HT1080 (cell line): ENCODE results near the gene DENND4B. TPM values are rescaled to one million over a fixed set of nuclear protein-coding genes. Genes with fewer than 3 reads are reported as not detected.
"Not testable (repeated sequence)": the region's sequence is repeated elsewhere in the genome, so short reads cannot be mapped to it uniquely, and the experiment has no call there.

ENCODE experiments used
- DNase-seq: peaks from one replicate; pipeline ENCODE4 v3.0.0-alpha.2; 2015; ENCODE audit warnings: low read depth
- total RNA-seq: library from RNA; depleted of rRNA; stranded (reverse); fragments of >200 nt; shearing (Covaris generic); gene quantifications from 2 replicates; pipeline ENCODE4 v1.2.3, GENCODE V29; 2014

DENND4B gene
- total RNA-seq, 1 experiment from 2014 or later: 15.2 TPM

GRCh38 chr1:153928791-153929341 lies 17.7 kb downstream of the DENND4B start:
- DNase-seq: peak; percentile 45

- no peak for DNase-seq
Measured at GRCh38 chr1:153928245-153928644, 18.3 kb downstream of the DENND4B start.

DNA sequence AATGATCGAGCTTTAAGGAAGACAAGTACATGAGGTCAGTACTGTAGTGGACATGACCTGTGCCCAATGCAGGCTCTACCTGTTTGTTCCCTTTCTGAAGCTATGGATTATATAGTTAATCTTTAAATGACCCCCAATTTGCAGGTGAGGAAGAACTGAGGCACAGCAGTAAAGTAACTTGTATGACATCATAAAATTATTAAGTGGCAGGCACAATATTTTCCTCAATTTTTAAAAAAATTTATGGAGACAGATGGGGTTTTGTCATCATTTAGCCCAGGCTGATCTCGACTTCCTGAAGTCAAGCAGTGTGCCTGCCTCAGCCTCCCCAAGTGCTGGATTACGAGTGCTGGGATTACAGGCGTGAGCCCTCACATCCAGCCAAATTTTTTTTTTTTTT lies 20.1 kb downstream of the DENND4B start:
- no peak for DNase-seq

DNA sequence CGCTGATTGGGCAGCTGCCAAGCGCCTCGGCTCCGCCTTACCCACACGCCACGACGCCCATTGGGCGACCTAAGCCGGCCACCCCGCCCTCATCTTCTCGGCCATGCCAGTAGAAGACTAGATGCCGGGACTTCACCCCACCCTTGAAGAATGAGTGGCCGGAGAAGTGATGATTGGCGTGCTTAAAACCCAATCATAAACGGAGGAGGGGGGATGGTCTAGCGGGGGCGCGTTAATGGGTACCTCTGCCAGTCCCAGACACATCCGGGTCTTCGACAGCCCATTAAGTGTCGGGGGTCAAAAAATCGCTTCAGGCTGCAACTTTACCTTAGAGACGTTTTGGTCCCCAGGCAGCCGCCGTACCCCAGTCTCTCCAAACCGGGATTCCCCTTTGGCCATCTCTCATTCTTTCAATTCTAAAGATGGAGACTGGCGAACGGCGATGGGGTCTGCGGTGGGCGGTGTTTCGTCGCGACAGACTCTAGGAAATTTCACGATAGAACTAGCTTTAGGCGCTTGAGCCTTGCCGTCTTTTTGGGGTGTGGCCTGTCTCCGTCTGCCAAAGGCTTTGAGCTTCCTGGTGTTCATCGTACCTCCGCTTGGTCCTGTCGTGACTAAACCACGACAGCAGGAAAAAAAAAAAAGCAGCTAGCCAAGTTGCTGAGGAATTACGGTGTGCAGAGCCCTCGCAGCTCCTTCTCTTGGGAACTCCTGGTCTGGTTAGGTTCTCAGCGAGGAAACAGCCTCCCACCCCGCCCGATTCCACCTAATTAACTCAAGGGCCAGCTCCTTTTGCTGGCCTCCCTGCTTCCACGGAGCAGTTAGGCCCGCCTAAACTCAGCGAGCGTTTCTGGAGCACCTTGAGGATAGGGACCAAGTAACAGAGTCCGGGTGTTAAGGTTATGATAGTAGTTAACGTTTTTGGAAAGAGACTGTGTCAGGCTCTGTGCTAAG lies 23.3 kb downstream of the DENND4B start, which contains the start of gene GATAD2B:
GATAD2B (minus strand) TSS at position 1 of the 954 bp plus-strand sequence. CDS start 94,625 bp downstream, outside the sequence.
- DNase-seq: peak; percentile 100

DNA sequence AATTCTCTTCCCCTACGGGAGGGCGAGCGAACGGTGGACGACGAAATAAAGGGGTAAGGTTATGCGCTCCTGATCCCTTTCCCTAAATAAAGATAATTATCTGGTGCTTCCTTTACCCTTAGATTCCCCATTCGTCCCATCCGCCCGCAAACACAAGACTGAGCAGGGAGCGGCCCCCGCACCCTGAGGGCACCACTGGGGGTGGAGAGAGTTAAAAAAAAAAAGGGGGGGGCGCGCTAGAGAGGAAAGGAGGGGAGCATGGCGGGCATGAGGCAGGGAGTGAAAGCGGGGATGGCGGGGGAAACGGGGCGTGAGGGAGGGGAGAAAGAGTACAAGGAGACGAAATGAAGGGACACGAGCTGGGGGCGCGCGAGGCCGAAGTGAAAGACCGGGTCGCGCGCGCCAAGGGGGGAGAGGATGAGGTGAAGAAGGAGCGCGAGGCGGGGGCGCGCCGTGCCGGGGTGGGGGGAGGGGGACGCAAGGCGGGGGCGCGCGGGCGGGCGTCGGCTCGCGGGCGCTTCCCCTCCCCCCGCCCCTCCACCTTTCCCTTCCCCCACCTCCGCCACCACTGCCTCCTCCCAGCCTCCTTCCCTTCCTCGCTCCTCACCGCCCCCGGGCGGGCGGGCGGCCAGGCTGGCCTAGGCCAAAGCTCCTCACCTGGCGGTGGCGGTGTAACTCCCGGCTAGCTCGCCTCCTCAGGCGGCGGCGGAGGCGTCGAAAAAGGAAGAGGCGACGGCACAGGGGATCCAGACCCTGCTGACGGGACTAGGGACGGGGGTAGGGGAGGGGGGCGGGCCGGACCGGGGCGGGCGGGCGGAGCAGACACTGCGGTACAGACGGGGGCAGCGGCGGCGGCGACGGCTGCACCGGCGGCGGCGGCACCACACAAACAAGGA lies 24.2 kb downstream of the DENND4B start:
- no peak for DNase-seq

DNA sequence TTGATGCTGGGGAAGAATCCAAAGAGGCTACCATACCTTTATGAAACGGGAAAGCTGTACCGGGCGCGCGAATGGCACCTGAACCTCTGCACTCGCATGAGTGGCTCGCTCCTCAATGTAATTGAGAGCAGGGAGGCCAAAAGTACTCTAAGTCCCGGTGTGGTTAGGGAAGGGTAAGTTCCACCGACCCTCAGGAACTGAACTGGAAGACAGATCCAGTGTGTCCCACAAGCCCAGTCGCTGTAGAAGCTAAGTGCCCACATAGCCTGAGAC lies 24.8 kb downstream of the DENND4B start:
- no peak for DNase-seq

- DNase-seq: no peak
Measured at GRCh38 chr1:153921080-153921802, 25.3 kb downstream of the DENND4B start.

- DNase-seq: peak; percentile 8
Measured at GRCh38 chr1:153919876-153920852, 26.4 kb downstream of the DENND4B start.

DNA sequence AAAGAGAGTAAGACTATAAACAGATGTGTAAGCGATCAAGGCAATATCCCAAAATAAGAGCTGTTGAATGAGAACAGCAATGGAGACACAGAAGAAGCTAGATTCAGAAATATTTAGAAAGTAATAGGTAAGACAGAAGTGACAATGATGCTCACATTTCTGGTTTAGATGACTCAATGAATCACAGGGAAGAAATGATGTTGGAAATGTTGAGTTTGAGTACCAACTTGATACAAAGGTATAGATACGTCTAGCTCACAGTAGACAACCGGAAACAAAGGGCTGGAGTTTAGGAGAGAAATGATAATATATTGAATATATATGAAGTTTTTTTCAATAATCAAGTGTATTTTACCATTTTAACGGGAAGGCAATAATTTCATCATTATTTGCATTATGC lies 30.2 kb downstream of the DENND4B start:
- no peak for DNase-seq

DNA sequence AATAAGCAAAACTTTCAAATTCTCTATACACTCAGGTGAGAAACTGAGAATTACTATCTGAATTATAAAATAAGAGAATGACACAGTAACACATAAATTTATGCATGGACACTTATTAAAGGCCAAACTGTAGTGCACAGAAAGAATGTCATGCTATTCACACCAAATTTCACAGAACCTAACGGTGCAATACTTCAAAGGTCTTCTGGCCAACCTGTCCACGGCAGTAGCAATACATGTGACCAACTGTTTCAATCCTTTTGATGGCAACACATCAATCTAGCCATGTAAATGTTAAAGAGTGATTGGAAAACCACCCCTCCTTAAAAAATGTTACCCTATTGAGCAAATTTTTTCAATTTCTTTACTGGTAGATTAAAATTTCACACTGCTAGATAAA lies 34.2 kb downstream of the DENND4B start:
- DNase-seq: no peak

GRCh38 chr1:153910560-153910959 lies 36.0 kb downstream of the DENND4B start:
- DNase-seq: not testable (repeated sequence)

DNA sequence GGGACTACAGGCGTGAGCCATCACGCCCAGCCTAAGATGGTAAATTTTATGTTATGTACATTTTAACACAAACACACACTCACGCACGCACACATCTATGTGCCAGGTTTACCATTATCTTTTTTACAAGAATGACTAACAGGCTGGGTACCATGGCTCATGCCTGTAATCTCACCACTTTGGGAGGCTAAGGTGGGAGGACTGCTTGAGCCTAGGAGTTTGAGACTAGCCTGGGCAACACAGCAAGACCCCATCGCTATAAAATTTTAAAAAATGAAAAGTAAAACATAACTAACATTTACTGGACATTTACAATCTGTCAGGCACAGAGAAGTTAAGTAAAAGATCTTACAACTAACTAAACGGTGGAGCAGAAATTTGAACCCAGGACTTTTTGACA lies 38.4 kb downstream of the DENND4B start:
- no peak for DNase-seq

- no peak for DNase-seq
Measured at GRCh38 chr1:153907134-153907533, 39.4 kb downstream of the DENND4B start.

- no peak for DNase-seq
Measured at GRCh38 chr1:153906396-153906795, 40.1 kb downstream of the DENND4B start.

DNA sequence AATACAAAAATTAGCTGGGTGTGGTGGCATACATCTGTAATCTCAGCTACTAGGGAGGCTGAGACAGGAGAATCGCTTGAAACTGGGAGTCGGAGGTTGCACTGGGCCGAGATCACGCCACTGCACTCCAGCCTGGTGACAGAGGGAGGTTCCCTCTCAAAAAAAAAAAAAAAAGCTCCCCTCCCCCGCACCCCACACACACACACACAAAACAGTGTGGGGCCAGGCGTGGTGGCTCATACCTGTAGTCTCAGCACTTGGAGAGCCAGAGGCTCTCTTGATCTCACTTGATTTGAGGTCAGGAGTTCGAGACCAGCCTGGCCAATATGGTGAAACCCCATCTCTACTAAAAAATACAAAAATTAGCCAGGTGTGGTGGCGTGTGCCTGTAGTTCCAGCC lies 40.6 kb downstream of the DENND4B start:
- DNase-seq: not testable (repeated sequence)

- DNase-seq: no peak
Measured at GRCh38 chr1:153903841-153904455, 42.6 kb downstream of the DENND4B start.

- DNase-seq: no peak
Measured at GRCh38 chr1:153899509-153899908, 47.0 kb downstream of the DENND4B start.

- DNase-seq: not testable (repeated sequence)
Measured at GRCh38 chr1:153895866-153896265, 50.7 kb downstream of the DENND4B start.

DNA sequence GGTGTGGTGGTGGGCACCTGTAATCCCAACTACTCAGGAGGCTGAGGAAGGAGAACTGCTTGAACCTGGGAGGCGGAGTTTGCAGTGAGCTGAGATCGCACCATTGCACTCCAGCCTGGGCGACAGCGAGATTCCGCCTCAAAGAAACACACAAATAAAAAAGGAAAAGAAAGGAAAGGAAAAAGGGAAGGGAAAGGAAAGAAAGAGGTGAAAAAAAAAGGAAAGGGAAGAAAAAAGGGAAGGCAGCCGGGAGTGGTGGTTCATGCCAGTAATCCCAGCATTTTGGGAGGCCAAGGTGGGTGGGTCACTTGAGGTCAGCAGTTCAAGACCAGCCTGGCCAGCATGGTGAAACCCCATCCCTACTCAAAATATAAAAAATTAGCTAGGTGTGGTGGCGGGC lies 55.5 kb downstream of the DENND4B start:
- DNase-seq: not testable (repeated sequence)
